ENCODE data around the gene ZDHHC11. TPM values are rescaled to one million over a fixed set of nuclear protein-coding genes. Genes with fewer than 3 reads are reported as not detected.
"Not testable (repeated sequence)": the region's sequence is repeated elsewhere in the genome, so short reads cannot be mapped to it uniquely, and the experiment has no call there.

The ZDHHC11 gene
- total RNA-seq, 1 donor from 2014 or later: not detected

DNA sequence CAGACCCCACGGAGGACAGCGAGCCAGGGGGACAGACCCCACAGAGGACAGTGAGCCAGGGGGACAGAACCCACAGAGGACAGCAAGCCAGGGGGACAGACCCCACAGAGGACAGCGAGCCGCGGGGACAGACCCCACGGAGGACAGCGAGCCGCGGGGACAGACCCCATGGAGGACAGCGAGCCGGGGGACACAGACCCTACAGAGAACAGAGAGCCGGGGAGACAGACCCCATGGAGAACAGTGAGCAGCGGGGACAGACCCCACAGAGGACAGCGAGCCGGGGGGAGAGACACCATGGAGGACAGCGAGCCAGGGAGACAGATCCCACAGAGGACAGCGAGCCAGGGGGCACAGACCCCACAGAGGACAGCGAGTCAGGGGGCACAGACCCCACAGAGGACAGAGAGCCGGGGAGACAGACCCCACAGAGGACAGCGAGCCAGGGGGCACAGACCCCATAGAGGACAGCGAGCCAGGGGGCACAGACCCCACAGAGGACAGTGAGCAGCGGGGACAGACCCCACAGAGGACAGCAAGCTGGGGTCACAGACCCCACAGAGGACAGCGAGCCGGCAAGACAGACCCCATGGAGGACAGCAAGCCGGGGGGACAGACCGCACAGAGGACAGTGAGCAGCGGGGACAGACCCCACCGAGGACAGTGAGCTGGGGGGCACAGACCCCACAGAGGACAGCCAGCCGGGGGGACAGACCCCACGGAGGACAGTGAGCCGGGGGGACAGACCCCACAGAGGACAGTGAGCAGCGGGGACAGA lies 4.4 kb upstream of the ZDHHC11 start:
- DNase-seq (ENCODE audit: low spot score in 2 of 2): no peak
- TF ChIP-seq, protein P1, sequence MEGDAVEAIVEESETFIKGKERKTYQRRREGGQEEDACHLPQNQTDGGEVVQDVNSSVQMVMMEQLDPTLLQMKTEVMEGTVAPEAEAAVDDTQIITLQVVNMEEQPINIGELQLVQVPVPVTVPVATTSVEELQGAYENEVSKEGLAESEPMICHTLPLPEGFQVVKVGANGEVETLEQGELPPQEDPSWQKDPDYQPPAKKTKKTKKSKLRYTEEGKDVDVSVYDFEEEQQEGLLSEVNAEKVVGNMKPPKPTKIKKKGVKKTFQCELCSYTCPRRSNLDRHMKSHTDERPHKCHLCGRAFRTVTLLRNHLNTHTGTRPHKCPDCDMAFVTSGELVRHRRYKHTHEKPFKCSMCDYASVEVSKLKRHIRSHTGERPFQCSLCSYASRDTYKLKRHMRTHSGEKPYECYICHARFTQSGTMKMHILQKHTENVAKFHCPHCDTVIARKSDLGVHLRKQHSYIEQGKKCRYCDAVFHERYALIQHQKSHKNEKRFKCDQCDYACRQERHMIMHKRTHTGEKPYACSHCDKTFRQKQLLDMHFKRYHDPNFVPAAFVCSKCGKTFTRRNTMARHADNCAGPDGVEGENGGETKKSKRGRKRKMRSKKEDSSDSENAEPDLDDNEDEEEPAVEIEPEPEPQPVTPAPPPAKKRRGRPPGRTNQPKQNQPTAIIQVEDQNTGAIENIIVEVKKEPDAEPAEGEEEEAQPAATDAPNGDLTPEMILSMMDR (IDR thresholded peaks at IDR 0.05): no peak
- intact Hi-C loops (cut with DNase I): no loop called here

DNA sequence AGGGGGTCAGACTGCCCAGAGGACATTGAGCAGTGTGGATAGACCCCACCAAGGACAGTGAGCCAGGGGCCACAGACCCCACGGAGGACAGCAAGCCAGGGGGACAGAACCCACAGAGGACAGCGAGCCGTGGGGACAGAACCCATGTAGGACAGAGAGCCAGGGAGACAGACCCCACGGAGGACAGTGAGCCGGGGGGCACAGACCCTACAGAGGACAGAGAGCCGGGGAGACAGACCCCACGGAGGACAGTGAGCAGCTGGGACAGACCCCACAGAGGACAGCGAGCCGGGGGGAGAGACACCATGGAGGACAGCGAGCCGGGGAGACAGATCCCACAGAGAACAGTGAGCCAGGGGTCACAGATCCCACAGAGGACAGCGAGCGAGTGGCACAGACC lies 3.4 kb upstream of the ZDHHC11 start:
- H3K4me3 ChIP-seq: no peak overlapping the region
- no peaks in the 10 kb centered on the region for H3K9me3 ChIP-seq
- TF ChIP-seq, protein P1 (IDR thresholded peaks at IDR 0.05): no peak
- H3K36me3 ChIP-seq: no peaks in the 10 kb centered on the region
- H3K4me1 ChIP-seq: no peaks in the 10 kb centered on the region
- intact Hi-C loops (cut with DNase I): no loop called here
- DNase-seq (ENCODE audit: low spot score in 2 of 2): no peak
- H3K27me3 ChIP-seq: no peaks in the 10 kb centered on the region
- H3K27ac ChIP-seq: no peak overlapping the region

More for the DNA sequence above, 4.4 kb upstream of the ZDHHC11 start:
- H3K27ac ChIP-seq: no peak overlapping the region
- H3K4me1 ChIP-seq: no peaks in the 10 kb centered on the region
- no peaks in the 10 kb centered on the region for H3K27me3 ChIP-seq
- H3K4me3 ChIP-seq: no peak overlapping the region
- H3K9me3 ChIP-seq: no peaks in the 10 kb centered on the region
- no peaks in the 10 kb centered on the region for H3K36me3 ChIP-seq

DNA sequence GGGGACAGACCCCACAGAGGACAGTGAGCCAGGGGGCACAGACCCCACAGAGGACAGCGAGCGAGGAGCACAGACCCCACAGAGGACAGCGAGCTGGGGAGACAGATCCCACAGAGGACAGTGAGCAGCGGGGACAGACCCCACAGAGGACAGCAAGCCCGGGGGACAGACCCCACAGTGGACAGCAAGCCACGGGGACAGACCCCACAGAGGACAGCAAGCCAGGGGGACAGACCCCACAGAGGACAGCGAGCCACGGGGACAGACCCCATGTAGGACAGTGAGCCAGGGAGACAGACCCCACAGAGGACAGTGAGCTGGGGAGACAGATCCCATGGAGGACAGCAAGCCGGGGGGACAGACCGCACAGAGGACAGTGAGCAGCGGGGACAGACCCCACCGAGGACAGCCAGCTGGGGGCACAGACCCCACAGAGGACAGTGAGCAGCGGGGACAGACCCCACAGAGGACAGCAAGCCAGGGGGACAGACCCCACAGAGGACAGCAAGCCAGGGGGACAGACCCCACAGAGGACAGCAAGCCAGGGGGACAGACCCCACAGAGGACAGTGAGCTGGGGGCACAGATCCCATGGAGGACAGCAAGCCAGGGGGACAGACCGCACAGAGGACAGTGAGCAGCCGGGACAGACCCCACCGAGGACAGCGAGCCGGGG lies 2.8 kb upstream of the ZDHHC11 start:
- intact Hi-C loops (cut with DNase I); H3K4me1 ChIP-seq; DNase-seq (ENCODE audit: low spot score in 2 of 2); H3K27me3 ChIP-seq; H3K9me3 ChIP-seq; H3K27ac ChIP-seq; H3K36me3 ChIP-seq; H3K4me3 ChIP-seq: not testable (repeated sequence)

DNA sequence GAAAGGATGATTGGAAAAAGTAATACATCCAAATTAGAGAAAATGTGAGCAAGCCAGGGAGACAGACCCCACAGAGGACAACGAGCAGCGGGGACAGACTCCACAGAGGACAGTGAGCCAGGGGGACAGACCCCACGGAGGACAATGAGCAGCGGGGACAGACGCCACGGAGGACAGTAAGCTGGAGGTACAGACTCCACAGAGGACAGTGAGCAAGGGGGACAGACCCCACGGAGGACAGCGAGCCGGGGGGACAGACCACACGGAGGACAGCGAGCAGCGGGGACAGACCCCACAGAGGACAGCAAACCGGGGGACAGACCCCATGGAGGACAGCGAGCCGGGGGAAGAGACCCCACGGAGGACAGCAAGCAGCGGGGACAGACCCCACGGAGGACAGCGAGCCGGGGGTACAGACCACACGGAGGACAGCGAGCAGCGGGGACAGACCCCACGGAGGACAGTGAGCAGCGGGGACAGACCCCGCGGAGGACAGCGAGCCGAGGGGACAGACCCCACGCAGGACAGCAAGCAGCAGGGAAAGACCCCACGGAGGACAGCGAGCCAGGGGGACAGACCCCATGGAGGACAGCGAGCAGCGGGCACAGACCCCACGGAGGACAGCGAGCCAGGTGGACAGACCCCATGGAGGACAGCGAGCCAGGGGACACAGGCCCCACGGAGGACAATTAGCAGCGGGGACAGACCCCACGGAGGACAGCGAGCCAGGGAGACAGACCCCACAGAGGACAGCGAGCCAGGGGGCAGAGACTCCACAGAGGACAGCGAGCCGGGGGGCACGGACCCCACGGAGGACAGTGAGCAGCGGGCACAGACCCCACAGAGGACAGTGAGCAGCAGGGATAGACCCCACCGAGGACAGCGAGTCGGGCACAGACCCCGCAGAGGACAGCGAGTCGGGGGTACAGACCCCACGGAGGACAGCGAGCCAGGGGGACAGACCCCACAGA lies 1.9 kb upstream of the ZDHHC11 start:
- DNase-seq (ENCODE audit: low spot score in 2 of 2): no peak
- TF ChIP-seq, protein P1 (IDR thresholded peaks at IDR 0.05): no peak
- H3K4me3 ChIP-seq: no peak overlapping the region
- H3K27ac ChIP-seq: no peak overlapping the region
- no peaks in the 10 kb centered on the region for H3K27me3 ChIP-seq
- H3K36me3 ChIP-seq: no peaks in the 10 kb centered on the region
- H3K4me1 ChIP-seq: no peaks in the 10 kb centered on the region
- H3K9me3 ChIP-seq: no peaks in the 10 kb centered on the region
- intact Hi-C loops (cut with DNase I): no loop called here

DNA sequence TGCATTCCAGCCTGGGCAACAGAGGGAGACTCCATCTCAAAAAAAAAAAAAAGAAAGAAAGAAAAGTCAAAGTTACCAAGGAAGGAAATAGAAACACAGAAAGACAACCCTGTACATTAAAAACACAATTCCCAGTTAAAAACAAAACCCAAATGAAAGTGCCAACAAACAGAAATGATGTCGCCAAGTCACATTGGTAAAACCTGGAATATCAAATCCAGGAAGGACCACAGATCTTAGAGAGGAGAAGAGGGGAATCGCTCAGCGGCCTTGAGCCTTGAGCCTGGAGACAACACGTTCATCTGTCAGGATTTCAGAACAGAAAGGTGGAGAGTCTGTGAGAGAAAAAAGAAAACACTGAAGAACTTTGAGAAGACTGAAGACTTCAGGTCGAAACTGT lies 1.2 kb upstream of the ZDHHC11 start:
- intact Hi-C loops (cut with DNase I): no loop called here
- Histone ChIP-seq H3K27ac (no peak overlapping the region), H3K36me3 (no peaks in the 10 kb centered on the region), H3K4me3 (no peak overlapping the region), H3K9me3 (no peaks in the 10 kb centered on the region), H3K27me3 (no peaks in the 10 kb centered on the region), H3K4me1 (no peaks in the 10 kb centered on the region)
- DNase-seq (ENCODE audit: low spot score in 2 of 2): no peak
- TF ChIP-seq, protein P1 (IDR thresholded peaks at IDR 0.05): no peak

Measured in ascending aorta (tissue), 2 donors.